HFF-Myc (cell line): ENCODE results near the gene AOX1.
"Not testable (repeated sequence)": the region's sequence is repeated elsewhere in the genome, so short reads cannot be mapped to it uniquely, and the experiment has no call there.

Source experiments
- DNase-seq: peaks from one replicate; pipeline ENCODE4 v3.0.0-alpha.2; 2011; ENCODE audit warnings: low read depth; ENCODE audit errors: extremely low read depth
- H3K4me3 ChIP-seq: replicated peaks from 2 replicates; pipeline ENCODE4 v1.5.1; 2011; ENCODE audit warnings: low read depth, mild to moderate bottlenecking, control low read depth, low read length
- CTCF ChIP-seq: IDR thresholded peaks from 2 replicates; pipeline ENCODE4 v1.5.1; 2012; ENCODE audit warnings: mild to moderate bottlenecking, low read depth, low read length, control low read depth; ENCODE audit errors: missing control alignments

Gene AOX1

GRCh38 chr2:200637901-200638300 lies 52.1 kb downstream of the AOX1 start:
- no peak for TF ChIP-seq CTCF
- H3K4me3 ChIP-seq = no peak overlapping the region
- no peak for DNase-seq

DNA sequence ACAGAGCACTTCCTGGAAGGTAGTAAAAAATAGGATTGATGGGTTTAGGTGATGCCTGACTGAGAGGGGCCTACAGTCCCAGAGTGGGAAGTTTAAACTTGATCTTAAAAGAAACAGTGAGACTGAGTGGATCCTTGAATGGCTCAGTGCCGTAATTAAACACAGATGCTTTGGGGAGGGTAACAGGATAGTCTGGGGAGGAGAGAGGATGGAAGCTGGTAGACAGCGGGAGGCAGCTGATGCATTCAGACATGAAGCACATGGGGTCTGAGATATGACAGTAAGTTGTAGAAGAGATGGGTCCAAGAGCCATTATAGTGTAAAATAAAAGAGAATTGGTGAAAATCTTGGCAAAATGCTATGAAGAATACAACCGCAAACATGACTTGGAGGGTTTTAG lies 54.4 kb downstream of the AOX1 start:
- no peak overlapping the region for H3K4me3 ChIP-seq
- DNase-seq = no peak
- TF ChIP-seq CTCF = no peak

DNA sequence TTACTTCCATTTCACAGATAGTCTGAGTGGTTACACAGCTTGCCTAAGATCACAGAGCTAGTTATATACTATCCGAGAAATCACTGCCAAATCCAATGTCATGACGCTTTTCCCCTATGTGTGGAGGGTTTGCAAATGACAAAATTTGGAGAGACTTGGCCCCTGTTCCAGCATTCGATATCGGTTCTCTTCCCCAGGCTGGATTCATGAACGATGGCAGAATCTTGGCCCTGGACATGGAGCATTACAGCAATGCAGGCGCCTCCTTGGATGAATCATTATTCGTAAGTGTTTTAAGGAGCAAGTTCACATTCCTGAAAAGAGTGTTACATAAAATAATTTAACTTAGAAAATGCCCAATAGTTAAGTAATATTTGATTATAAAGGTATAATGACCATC lies 55.1 kb downstream of the AOX1 start:
- no peak for DNase-seq
- TF ChIP-seq CTCF = no peak
- H3K4me3 ChIP-seq = no peak overlapping the region

DNA sequence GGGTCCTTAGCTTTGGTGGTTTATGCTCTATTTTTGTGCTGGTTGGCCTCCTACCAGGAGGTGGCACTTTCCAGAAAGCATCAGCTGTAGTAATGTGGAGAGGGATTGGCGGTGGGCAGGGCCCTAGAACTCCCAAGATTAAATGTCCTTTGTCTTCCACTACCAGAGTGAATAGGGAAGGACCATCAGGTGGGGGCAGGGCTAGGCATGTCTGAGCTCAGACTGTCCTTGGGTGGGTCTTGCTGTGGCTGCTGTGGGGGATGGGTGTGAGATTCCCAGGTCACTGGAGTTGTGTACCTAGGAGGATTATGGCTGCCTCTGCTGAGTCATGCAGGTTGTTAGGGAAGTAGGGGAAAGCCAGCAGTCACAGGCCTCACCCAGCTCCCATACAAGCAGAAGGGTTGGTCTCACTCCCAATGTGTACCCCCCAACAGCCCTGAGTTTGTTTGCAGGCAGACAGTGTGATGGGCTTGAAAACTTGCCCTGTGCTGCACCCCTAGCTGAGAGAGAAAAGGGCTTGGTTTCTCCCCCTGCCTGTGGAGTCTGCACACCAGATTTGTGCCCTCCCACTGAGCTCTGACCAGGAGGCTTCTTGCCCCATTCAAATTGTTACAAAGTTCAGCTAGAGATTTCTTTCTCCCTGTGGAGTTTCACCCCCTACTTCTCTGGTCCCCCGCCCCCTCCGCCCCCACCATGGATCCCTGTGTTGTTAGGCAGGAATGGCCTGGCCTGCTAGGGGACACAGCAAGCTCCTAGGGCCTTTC lies 62.9 kb downstream of the AOX1 start:
- DNase-seq, H3K4me3 ChIP-seq: not testable (repeated sequence)

- TF ChIP-seq CTCF = no peak
These were observed 63.9 kb downstream of the AOX1 start for GRCh38 chr2:200649724-200650123.

GRCh38 chr2:200650195-200650594 lies 64.4 kb downstream of the AOX1 start:
- no peak for DNase-seq
- no peak overlapping the region for H3K4me3 ChIP-seq
- TF ChIP-seq CTCF = no peak

More at GRCh38 chr2:200649724-200650123, 63.9 kb downstream of the AOX1 start:
- no peak for DNase-seq
- H3K4me3 ChIP-seq = no peak overlapping the region

GRCh38 chr2:200652158-200652557 lies 66.3 kb downstream of the AOX1 start:
- TF ChIP-seq CTCF = no peak
- H3K4me3 ChIP-seq = no peak overlapping the region
- no peak for DNase-seq
